Activated CD4-positive, alpha-beta T cell treated with anti-CD3 and anti-CD28 coated beads, Interleukin-2, amount 50 U/mL, for 4 hours (primary cell): ENCODE measurements around the gene EML6.
"Not testable (repeated sequence)": the region's sequence is repeated elsewhere in the genome, so short reads cannot be mapped to it uniquely, and the experiment has no call there.

ENCODE experiments used
- DNase-seq, 2 experiments: peaks; one replicate each; pipeline ENCODE4 v3.0.0-alpha.2; 2020

The EML6 gene

GRCh38 chr2:54723131-54723995, at the start of gene EML6:
EML6 (plus strand) TSS chr2:54723662; CDS start chr2:54725062, 1,400 bp downstream.
- peak; percentile 98 for DNase-seq

GRCh38 chr2:54675281-54675680, 48.2 kb upstream of the EML6 start:
- no peak for DNase-seq

- DNase-seq, result no peak
These were observed 47.7 kb upstream of the EML6 start for GRCh38 chr2:54675738-54676137.

GRCh38 chr2:54676656-54677055, 46.8 kb upstream of the EML6 start:
- no peak for DNase-seq

- no peak for DNase-seq
These were observed 45.8 kb upstream of the EML6 start for GRCh38 chr2:54677476-54678265.

- DNase-seq, result no peak
These were observed 44.7 kb upstream of the EML6 start for GRCh38 chr2:54678719-54679118.

GRCh38 chr2:54680397-54681041, 42.9 kb upstream of the EML6 start:
- no peak for DNase-seq

- DNase-seq, result no peak
These were observed 42.0 kb upstream of the EML6 start for GRCh38 chr2:54681416-54681815.

GRCh38 chr2:54683596-54683995, 39.9 kb upstream of the EML6 start:
- no peak for DNase-seq

- DNase-seq, result no peak
These were observed 38.1 kb upstream of the EML6 start for GRCh38 chr2:54685263-54685775.

GRCh38 chr2:54687595-54688152, 35.8 kb upstream of the EML6 start:
- no peak for DNase-seq

GRCh38 chr2:54691445-54692135, 31.9 kb upstream of the EML6 start:
- DNase-seq, result no peak

- DNase-seq, result no peak
These were observed 30.9 kb upstream of the EML6 start for GRCh38 chr2:54692556-54692955.

GRCh38 chr2:54695378-54695777, 28.1 kb upstream of the EML6 start:
- DNase-seq, result no peak

- no peak for DNase-seq
These were observed 25.5 kb upstream of the EML6 start for GRCh38 chr2:54697934-54698333.

GRCh38 chr2:54698926-54699325, 24.5 kb upstream of the EML6 start:
- not testable (repeated sequence) for DNase-seq

GRCh38 chr2:54699665-54700064, 23.8 kb upstream of the EML6 start:
- no peak for DNase-seq

GRCh38 chr2:54701029-54701428, 22.4 kb upstream of the EML6 start:
- DNase-seq, result no peak

GRCh38 chr2:54704238-54704637, 19.2 kb upstream of the EML6 start:
- no peak for DNase-seq

GRCh38 chr2:54704688-54705605, 18.5 kb upstream of the EML6 start:
- no peak for DNase-seq

- DNase-seq, result no peak
These were observed 16.8 kb upstream of the EML6 start for GRCh38 chr2:54706622-54707021.
